GM12878 (cell line): Measurements from ENCODE around the gene C10orf67. TPM values are rescaled to one million over a fixed set of nuclear protein-coding genes. Genes with fewer than 3 reads are reported as not detected.

Experiments
- ATAC-seq: fragments of 200-7000 bp; cut with Tn5 transposase; 3 replicates; pipeline ENCODE4 v1.9.1; 2020; ENCODE audit warnings: mild to moderate bottlenecking, moderate library complexity
- BruUV-seq: library from RNA; stranded (reverse); fragments of 400-500 nt; replicated peaks from 2 replicates; lab custom pipeline; 2021; lab: Mats Ljungman, UMichigan
- CTCF ChIA-PET: fragments of 300-600 bp; sonication (Branson Sonifier 250); formaldehyde crosslinking; extraction: SDS; loops from one replicate; lab custom pipeline; 2021; ENCODE audit warnings: inconsistent platforms; lab: Yijun Ruan, JAX
- POLR2A ChIA-PET: fragments of 350-600 bp; formaldehyde crosslinking; extraction: SDS; loops from one replicate; lab custom pipeline; 2021; ENCODE audit warnings: inconsistent platforms; lab: Charles Lee
- RAD21 ChIA-PET: fragments of 300-600 bp; sonication (Branson Sonifier 250); formaldehyde crosslinking; loops from one replicate; lab custom pipeline; 2023; ENCODE audit warnings: antibody characterized with exemption; ENCODE audit not compliant: unreplicated experiment; lab: Charles Lee
- SMC1A ChIA-PET: fragments of 300-600 bp; sonication (Branson Sonifier 250); formaldehyde crosslinking; loops from one replicate; lab custom pipeline; 2023; ENCODE audit not compliant: unreplicated experiment, uncharacterized antibody; lab: Charles Lee
- DNase-seq: peaks from one replicate; pipeline ENCODE4 v3.0.0-alpha.2; 2011; ENCODE audit warnings: low read depth, low spot score
- FAIRE-seq: peaks from 3 replicates; lab custom pipeline; 2011; peaks lifted over from hg19 to GRCh38; lab: Jason Lieb, UNC
- H2AFZ ChIP-seq: 2 replicates; pipeline ENCODE4 v1.6.0; 2011; ENCODE audit warnings: low read depth, low read length, control low read depth; ENCODE audit not compliant: control insufficient read depth
- H3K27ac ChIP-seq: 2 replicates; pipeline ENCODE4 v1.5.1; 2011; ENCODE audit warnings: control low read depth; ENCODE audit not compliant: control insufficient read depth, insufficient read depth
- H3K27me3 ChIP-seq, 2 experiments: replicated peaks in 1 of 2; 2 replicates each; pipeline versions ENCODE4 v1.6.0 to v1.6.1; 2011; ENCODE audit warnings: low read length in 1 of 2; ENCODE audit not compliant: control insufficient read depth in 2 of 2, insufficient read depth in 2 of 2
- H3K36me3 ChIP-seq, 2 experiments: 2 replicates each; pipeline ENCODE4 v1.5.1; 2011; ENCODE audit warnings: low read length in 1 of 2; ENCODE audit not compliant: control insufficient read depth in 2 of 2, insufficient read depth in 2 of 2
- H3K4me1 ChIP-seq: 2 replicates; pipeline ENCODE4 v1.6.1; 2011; ENCODE audit warnings: mild to moderate bottlenecking, low read length, moderate library complexity, mixed read lengths; ENCODE audit not compliant: control insufficient read depth, insufficient read depth
- H3K4me2 ChIP-seq: 2 replicates; pipeline ENCODE4 v1.6.0; 2011; ENCODE audit warnings: control low read depth; ENCODE audit not compliant: control insufficient read depth, insufficient read depth
- H3K4me3 ChIP-seq: fragments of 200-600 bp; sonication (generic); 2 replicates; pipeline ENCODE4 v1.5.1; 2016
- H3K79me2 ChIP-seq: 2 replicates; pipeline ENCODE4 v1.6.0; 2011; ENCODE audit warnings: low read length; ENCODE audit not compliant: control insufficient read depth, insufficient read depth
- H3K9ac ChIP-seq: 2 replicates; pipeline ENCODE4 v1.8.0; 2011; ENCODE audit warnings: low read length, control low read depth, mixed read lengths; ENCODE audit not compliant: control insufficient read depth, insufficient read depth
- H3K9me3 ChIP-seq: replicated peaks from 3 replicates; pipeline ENCODE4 v1.5.1; 2011; ENCODE audit warnings: mild to moderate bottlenecking, low read length; ENCODE audit not compliant: control insufficient read depth, insufficient read depth
- H4K20me1 ChIP-seq: 2 replicates; pipeline ENCODE4 v1.6.0; 2011; ENCODE audit not compliant: control insufficient read depth, insufficient read depth
- BMI1 ChIP-seq: fragments of 450-650 bp; IDR thresholded peaks from 2 replicates; pipeline ENCODE4 v1.6.1; 2016; ENCODE audit warnings: mild to moderate bottlenecking, moderate library complexity, borderline replicate concordance
- CBX3 ChIP-seq: fragments of 200-600 bp; sonication (generic); IDR thresholded peaks from 2 replicates; pipeline ENCODE4 v1.6.1; 2016; ENCODE audit warnings: low read depth, borderline replicate concordance
- CREM ChIP-seq: IDR thresholded peaks from 2 replicates; pipeline ENCODE4 v1.6.1; 2014; ENCODE audit warnings: antibody characterized with exemption, low read depth
- ESRRA ChIP-seq: IDR thresholded peaks from 2 replicates; pipeline ENCODE4 v1.6.1; 2012; ENCODE audit warnings: mild to moderate bottlenecking, low read length, improper control_type of control experiment
- GABPA ChIP-seq: IDR thresholded peaks from 2 replicates; pipeline ENCODE4 v1.6.1; 2014; ENCODE audit warnings: antibody characterized with exemption, low read depth, mild to moderate bottlenecking, inconsistent platforms
- JUNB ChIP-seq: IDR thresholded peaks from 2 replicates; pipeline ENCODE4 v1.6.1; 2016; ENCODE audit warnings: antibody characterized with exemption, mild to moderate bottlenecking
- PRDM15 ChIP-seq: fragments of 450-650 bp; formaldehyde crosslinking; IDR thresholded peaks from 2 replicates; pipeline ENCODE4 v1.4.0; 2020; ENCODE audit warnings: mild to moderate bottlenecking, moderate library complexity
- RAD21 ChIP-seq: IDR thresholded peaks from 2 replicates; pipeline ENCODE4 v1.6.1; 2011; ENCODE audit warnings: mild to moderate bottlenecking, low read depth, low read length, moderate library complexity; ENCODE audit not compliant: insufficient read depth
- RBBP5 ChIP-seq: fragments of 200-600 bp; sonication (generic); conservative IDR thresholded peaks from 2 replicates; pipeline ENCODE4 v1.6.1; 2016
- RCOR1 ChIP-seq: conservative IDR thresholded peaks from 2 replicates; pipeline ENCODE4 v1.6.1; 2012; ENCODE audit warnings: low read depth, low read length, improper control_type of control experiment
- SMC3 ChIP-seq: IDR thresholded peaks from 2 replicates; pipeline ENCODE4 v1.6.1; 2011; ENCODE audit warnings: low read length, improper control_type of control experiment, borderline replicate concordance
- USF1 ChIP-seq: IDR thresholded peaks from 2 replicates; pipeline ENCODE4 v1.6.1; 2011; ENCODE audit warnings: borderline replicate concordance, low read depth, mild to moderate bottlenecking, moderate library complexity, mixed read lengths, low read length; ENCODE audit not compliant: insufficient read depth; ENCODE audit errors: extremely low read length
- ZBTB4 ChIP-seq: fragments of 450-650 bp; formaldehyde crosslinking; IDR thresholded peaks from 2 replicates; pipeline ENCODE4 v1.4.0; 2022; ENCODE audit warnings: mild to moderate bottlenecking, moderate library complexity
- ZNF274 ChIP-seq: IDR thresholded peaks from one replicate; pipeline ENCODE4 v1.8.0; 2011; ENCODE audit not compliant: insufficient read length, insufficient read depth
- ZZZ3 ChIP-seq: IDR thresholded peaks from 2 replicates; pipeline ENCODE4 v1.6.1; 2011; ENCODE audit warnings: low read depth; ENCODE audit not compliant: control insufficient read depth, insufficient read length
- WGBS: methylation state at CpG from one replicate; pipeline ENCODE4 v1.1.6; 2016; ENCODE audit warnings: low lambda C conversion rate; ENCODE audit not compliant: insufficient replicate concordance, insufficient coverage; ENCODE audit errors: missing lambda C conversion rate; 5-methylcytosine and 5-hydroxymethylcytosine counted together
- in situ Hi-C: fragments of 300-500 bp; cut with MboI; formaldehyde crosslinking; loops from 9 replicates; pipeline ENCODE4 v1.14.3; 2018; ENCODE audit warnings: mixed read lengths
- intact Hi-C: fragments of 100-400 bp; cut with micrococcal nuclease; formaldehyde crosslinking; loops from one replicate; pipeline ENCODE4 v1.14.2; 2022; ENCODE audit not compliant: unreplicated experiment
- polyA plus RNA-seq, 11 experiments: library from polyadenylated mRNA; depleted of rRNA in 4 of 11; unstranded in 6 of 11; stranded (reverse) in 5 of 11; fragments of >200 nt; fragmentation: Nextera tagmentation in 4 of 11; fragmentation: Illumina TruSeq in 1 of 11; extraction: Ambion mirVana in 4 of 11; extraction: Trizol in 1 of 11; gene quantifications; 1 replicate in 1 of 11; 2 replicates in 10 of 11; pipeline versions ENCODE4 v1.2.1 to v1.2.3, GENCODE V29; 2011 to 2016; ENCODE audit warnings: inconsistent platforms in 2 of 11, missing spikeins in 2 of 11, low read depth in 1 of 11
- total RNA-seq, 4 experiments: library from RNA; depleted of rRNA in 3 of 4; stranded (reverse); fragments of >200 nt in 3 of 4; fragmentation: Illumina TruSeq in 1 of 4; extraction: Trizol in 1 of 4; gene quantifications; 2 replicates each; pipeline versions ENCODE4 v1.2.1 to v1.2.3, GENCODE V29; 2013 to 2021

The C10orf67 gene
- total and polyA plus RNA-seq, 10 of the 15 experiments (the other 5 are each of a cell fraction or from before 2014, with no cell fraction given): 0.06 TPM; not detected in 9

DNA sequence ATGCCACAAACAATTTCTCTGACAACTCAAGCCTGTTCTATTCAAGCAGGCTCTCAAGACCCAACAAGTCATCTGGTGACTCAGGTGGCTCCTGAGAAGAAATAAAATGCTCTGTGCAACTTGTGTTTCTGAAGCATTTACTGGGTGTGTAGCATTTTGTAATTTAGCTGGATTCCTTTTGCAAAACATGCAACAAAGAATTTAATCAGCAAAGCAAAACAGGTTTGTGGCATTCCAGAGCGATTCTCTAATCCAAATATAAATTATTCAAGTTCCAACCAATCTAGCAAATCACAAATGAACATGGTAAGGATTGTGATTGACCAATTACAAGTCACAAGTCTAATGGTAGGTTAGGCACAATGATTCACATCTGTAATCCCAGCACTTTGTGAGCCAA, 39.8 kb upstream of the C10orf67 start:
- no peaks in the 10 kb centered on the region for H3K4me1 ChIP-seq
- no peak overlapping the region for H3K27ac ChIP-seq
- H4K20me1 ChIP-seq: no peaks in the 10 kb centered on the region
- ChIA-PET SMC1A (interaction anchor here (1.9 kb wide), 1 partner anchor 9 kb away, joined by 6 read pairs; no protein-coding TSS in a partner anchor), RAD21 (no interaction called here), CTCF (no interaction called here), POLR2A (no interaction called here)
- no peaks in the 10 kb centered on the region for H3K27me3 ChIP-seq
- no TSS peak for BruUV-seq
- H3K4me3 ChIP-seq: no peak overlapping the region
- no peak overlapping the region for H2AFZ ChIP-seq
- H3K4me2 ChIP-seq: no peak overlapping the region
- in situ Hi-C loops (no loop called here), intact Hi-C loops (no loop called here)
- FAIRE-seq (no peak), DNase-seq (no peak), ATAC-seq (no peak)
- H3K79me2 ChIP-seq: no peaks in the 10 kb centered on the region
- no peaks in the 10 kb centered on the region for H3K36me3 ChIP-seq
- no peaks in the 10 kb centered on the region; the same call in 2 of the 3 replicates for H3K9me3 ChIP-seq
- 48% methylated on average over 1 of the region's 1 CpG for WGBS
- no peak overlapping the region for H3K9ac ChIP-seq
- TF ChIP-seq RBBP5 (no peak), SMC3 (no peak), RAD21 (no peak), BMI1 (no peak), GABPA (no peak), ZNF274 (no peak), CBX3 (no peak), RCOR1 (no peak), PRDM15 (no peak), CREM (no peak), ESRRA (no peak), ZBTB4 (CRISPR knock-in tag) (no peak), JUNB (no peak), ZZZ3 (no peak), USF1 (no peak)
